ENCODE measurements around the gene SLC41A3. TPM values are rescaled to one million over a fixed set of nuclear protein-coding genes. Genes with fewer than 3 reads are reported as not detected.

The SLC41A3 gene
- polyA plus RNA-seq, 2 of the 4 experiments (the other 2 are of a cell fraction): 18.9 to 24.2 TPM

- Histone ChIP-seq H3K4me2 (no peak overlapping the region), H3K27ac (no peak overlapping the region), H3K9me3 (no peaks in the 10 kb centered on the region), H3K4me1 (no peaks in the 10 kb centered on the region), H3K4me3 (no peak overlapping the region)
- 76% methylated on average over 6 of the region's 19 CpGs for WGBS (ENCODE audit: missing lambda C conversion rate)
- FAIRE-seq: no peak
- no peak for DNase-seq (ENCODE audit: low read depth in 1 of 2, low spot score in 1 of 2)
- ChIA-PET POLR2A (no interaction called here), CTCF (interaction anchor here (0.6 to 6.8 kb wide), 7 partner anchors 9 to 345 kb away, joined by 3 to 110 read pairs (median 5); partner anchors contain the start of genes CFAP100 and ZXDC)
- no peak for ATAC-seq
- no peak for TF ChIP-seq RARB (CRISPR knock-in tag; IDR thresholded peaks at IDR 0.05)
- TF ChIP-seq MAFK (IDR thresholded peaks at IDR 0.05; ENCODE audit: partially characterized antibody): no peak
- no peak for TF ChIP-seq RFX5 (IDR thresholded peaks at IDR 0.05)
- TF ChIP-seq REST (IDR thresholded peaks at IDR 0.05): no peak
- no peak for TF ChIP-seq ESRRA (IDR thresholded peaks at IDR 0.05; ENCODE audit: borderline replicate concordance, low read length)
- no peak for TF ChIP-seq JUNB (IDR thresholded peaks at IDR 0.05)
- no peak for TF ChIP-seq CHD4 (IDR thresholded peaks at IDR 0.05; ENCODE audit: borderline replicate concordance)
- TF ChIP-seq KDM5A (IDR thresholded peaks at IDR 0.05): no peak
- no peak for TF ChIP-seq FOXS1 (CRISPR knock-in tag; IDR thresholded peaks at IDR 0.05)
- no peak for TF ChIP-seq MAX (IDR thresholded peaks at IDR 0.05)
- TF ChIP-seq KDM1A (IDR thresholded peaks at IDR 0.05; ENCODE audit: low read depth): no peak
- TF ChIP-seq NR3C1 (IDR thresholded peaks at IDR 0.05): no peak
Measured at GRCh38 chr3:126130981-126131745, 47.2 kb upstream of the SLC41A3 start.

GRCh38 chr3:126130081-126130855, 46.3 kb upstream of the SLC41A3 start:
- no peak for FAIRE-seq
- DNase-seq (ENCODE audit: low read depth in 1 of 2, low spot score in 1 of 2): no peak
- Histone ChIP-seq H3K27ac (no peak overlapping the region), H3K4me1 (no peaks in the 10 kb centered on the region), H3K4me2 (no peak overlapping the region), H3K9me3 (no peaks in the 10 kb centered on the region), H3K4me3 (no peak overlapping the region)
- CTCF ChIA-PET: interaction anchor here (1.0 to 6.8 kb wide), 3 partner anchors 10 to 346 kb away, joined by 3 to 110 read pairs (median 3); partner anchors contain the start of genes CFAP100 and ZXDC
- no peak for TF ChIP-seq HOXB13 (CRISPR knock-in tag; IDR thresholded peaks at IDR 0.05; ENCODE audit: low read depth)
- TF ChIP-seq RCOR1 (IDR thresholded peaks at IDR 0.05; ENCODE audit: low read depth, low read length): no peak
- no peak for TF ChIP-seq ZC3H11A (IDR thresholded peaks at IDR 0.05)
- no peak for TF ChIP-seq RARB (CRISPR knock-in tag; IDR thresholded peaks at IDR 0.05)
- no peak for TF ChIP-seq PBX3 (IDR thresholded peaks at IDR 0.05)
- no peak for TF ChIP-seq POLR2AphosphoS2 (conservative IDR thresholded peaks at IDR 0.05; ENCODE audit: low read length)
- no peak for TF ChIP-seq MAFK (IDR thresholded peaks at IDR 0.05; ENCODE audit: partially characterized antibody)
- no peak for TF ChIP-seq HES2 (IDR thresholded peaks at IDR 0.05)
- TF ChIP-seq EHF (CRISPR knock-in tag; IDR thresholded peaks at IDR 0.05): no peak
- no peak for TF ChIP-seq PHF8 (IDR thresholded peaks at IDR 0.05; ENCODE audit: borderline replicate concordance, low read depth)
- no peak for TF ChIP-seq MYC (IDR thresholded peaks at IDR 0.05; ENCODE audit: borderline replicate concordance, low read length)
- TF ChIP-seq HOXA7 (CRISPR knock-in tag; IDR thresholded peaks at IDR 0.05): no peak
- no peak for TF ChIP-seq RAD21 (conservative IDR thresholded peaks at IDR 0.05 in 1 of 2, IDR thresholded peaks at IDR 0.05 in 1 of 2)
- no peak for TF ChIP-seq SMC3 (IDR thresholded peaks at IDR 0.05)
- no peak for TF ChIP-seq FOSL2 (IDR thresholded peaks at IDR 0.05)
- no peak for TF ChIP-seq FOSL2 (CRISPR knock-in tag; IDR thresholded peaks at IDR 0.05)
- POLR2A ChIA-PET: no interaction called here
- no peak for ATAC-seq
- 70% methylated on average over 2 of the region's 15 CpGs for WGBS (ENCODE audit: missing lambda C conversion rate)
